Common myeloid progenitor, CD34-positive (primary cell): Measurements from ENCODE around the gene CFAP157.

Experiments
- CTCF ChIA-PET: fragments of 350-600 bp; sonication (Branson Sonifier 250); formaldehyde crosslinking; loops from one replicate; lab custom pipeline; 2021; ENCODE audit warnings: antibody characterized with exemption; lab: Charles Lee
- POLR2A ChIA-PET: fragments of 350-600 bp; sonication (Branson Sonifier 250); formaldehyde crosslinking; loops from one replicate; lab custom pipeline; 2021; ENCODE audit warnings: antibody characterized with exemption; lab: Charles Lee
- DNase-seq, 3 donors: peaks; one replicate each; pipeline versions ENCODE4 v3.0.0 to v3.0.0-alpha.2; 2013
- H3K27ac ChIP-seq, 2 experiments: 1 replicate in 1 of 2; 2 replicates in 1 of 2; pipeline ENCODE4 v1.7.0; 2013; ENCODE audit warnings: inconsistent platforms in 2 of 2, low read length in 2 of 2, mild to moderate bottlenecking in 2 of 2, low read depth in 1 of 2, moderate library complexity in 1 of 2; ENCODE audit not compliant: severe bottlenecking in 2 of 2, insufficient read depth in 1 of 2, poor library complexity in 1 of 2
- H3K27me3 ChIP-seq, 5 experiments: replicated peaks in 2 of 5; 1 replicate in 3 of 5; 2 replicates in 2 of 5; pipeline versions ENCODE4 v1.6.1 to v1.7.0; 2013; ENCODE audit warnings: low read length in 4 of 5, mild to moderate bottlenecking in 2 of 5, moderate library complexity in 2 of 5, inconsistent platforms in 1 of 5; ENCODE audit not compliant: insufficient read depth in 5 of 5, control insufficient read depth in 4 of 5
- H3K36me3 ChIP-seq, 4 experiments: 1 replicate in 2 of 4; 2 replicates in 2 of 4; pipeline versions ENCODE4 v1.6.1 to v1.7.0; 2013; ENCODE audit warnings: low read length in 3 of 4, control low read depth in 1 of 4, mild to moderate bottlenecking in 1 of 4; ENCODE audit not compliant: control insufficient read depth in 4 of 4, insufficient read depth in 4 of 4
- H3K4me1 ChIP-seq, 4 experiments: 1 replicate in 3 of 4; 2 replicates in 1 of 4; pipeline versions ENCODE4 v1.6.1 to v1.7.1; 2013; ENCODE audit warnings: low read length in 3 of 4, mild to moderate bottlenecking in 3 of 4, control low read depth in 1 of 4, inconsistent platforms in 1 of 4, moderate library complexity in 1 of 4; ENCODE audit not compliant: control insufficient read depth in 4 of 4, insufficient read depth in 4 of 4; ENCODE audit errors: control extremely low read depth in 1 of 4
- H3K4me3 ChIP-seq, 7 experiments: 1 replicate in 4 of 7; 2 replicates in 3 of 7; pipeline versions ENCODE4 v1.5.1 to v1.7.0; 2013; ENCODE audit warnings: mild to moderate bottlenecking in 7 of 7, low read length in 6 of 7, moderate library complexity in 6 of 7, inconsistent platforms in 2 of 7, low read depth in 2 of 7, control low read depth in 1 of 7; ENCODE audit not compliant: insufficient read depth in 4 of 7, control insufficient read depth in 1 of 7; ENCODE audit errors: extremely low read depth in 1 of 7
- H3K9me3 ChIP-seq, 5 experiments: 1 replicate in 4 of 5; 2 replicates in 1 of 5; pipeline versions ENCODE4 v1.6.1 to v1.7.1; 2013; ENCODE audit warnings: low read length in 4 of 5, mild to moderate bottlenecking in 2 of 5, inconsistent platforms in 1 of 5, low read depth in 1 of 5, moderate library complexity in 1 of 5; ENCODE audit not compliant: control insufficient read depth in 4 of 5, insufficient read depth in 2 of 5; ENCODE audit errors: control extremely low read depth in 1 of 5
- WGBS: methylation state at CpG from one replicate; pipeline ENCODE4 v1.1.5; 2013; ENCODE audit not compliant: insufficient coverage; 5-methylcytosine and 5-hydroxymethylcytosine counted together

Gene CFAP157

GRCh38 chr9:127724012-127724411, 17.2 kb downstream of the CFAP157 start:
- Histone ChIP-seq H3K27me3 (peaks cover 0 to 1% (median 0%) of the 10 kb centered on the region in 5 experiments), H3K4me3 (no peak overlapping the region), H3K9me3 (no peaks in the 10 kb centered on the region), H3K4me1 (peaks cover 0 to 5% (median 4%) of the 10 kb centered on the region in 4 experiments), H3K27ac (no peak overlapping the region), H3K36me3 (no peaks in the 10 kb centered on the region)
- ChIA-PET POLR2A (interaction anchor here (0.6 to 1.3 kb wide), 2 partner anchors 9 to 11 kb away, joined by 3 to 4 read pairs; partner anchors contain the start of genes PTRH1 and TOR2A), CTCF (interaction anchor here (1.0 kb wide), 1 partner anchor 11 kb away, joined by 3 read pairs; the partner anchor contains the start of gene TOR2A)
- DNase-seq = no peak
- WGBS = 90% methylated on average over 23 of the region's 23 CpGs

GRCh38 chr9:127726871-127727270, 20.1 kb downstream of the CFAP157 start:
- H3K36me3 ChIP-seq = peaks cover 0 to 12% (median 2%) of the 10 kb centered on the region in 4 experiments
- POLR2A ChIA-PET = no interaction called here
- peaks cover 0 to 5% (median 2%) of the 10 kb centered on the region in 4 experiments for H3K4me1 ChIP-seq
- H3K27me3 ChIP-seq = peaks cover 0 to 1% (median 0%) of the 10 kb centered on the region in 5 experiments
- DNase-seq = no peak
- H3K4me3 ChIP-seq = no peak overlapping the region
- H3K9me3 ChIP-seq = no peaks in the 10 kb centered on the region
- H3K27ac ChIP-seq = no peak overlapping the region
- CTCF ChIA-PET = interaction anchor here (0.8 to 1.0 kb wide), 2 partner anchors 138 to 139 kb away, joined by 3 read pairs; no protein-coding TSS in a partner anchor
- 98% methylated on average over 6 of the region's 8 CpGs for WGBS

GRCh38 chr9:127728808-127729207, 22.0 kb downstream of the CFAP157 start:
- H3K27me3 ChIP-seq = no peaks in the 10 kb centered on the region
- DNase-seq = no peak
- peaks cover 0 to 16% (median 8%) of the 10 kb centered on the region in 4 experiments for H3K36me3 ChIP-seq
- ChIA-PET CTCF (interaction anchor here (0.6 to 1.5 kb wide), 4 partner anchors 9 to 141 kb away, joined by 3 to 4 read pairs (median 4); no protein-coding TSS in a partner anchor), POLR2A (no interaction called here)
- peaks cover 0 to 6% (median 5%) of the 10 kb centered on the region in 4 experiments for H3K4me1 ChIP-seq
- 93% methylated on average over 7 of the region's 8 CpGs for WGBS
- no peak overlapping the region for H3K27ac ChIP-seq
- H3K4me3 ChIP-seq = no peak overlapping the region
- no peaks in the 10 kb centered on the region for H3K9me3 ChIP-seq

- ChIA-PET CTCF (interaction anchor here (0.6 to 1.5 kb wide), 5 partner anchors 10 to 192 kb away, joined by 3 to 4 read pairs (median 3); no protein-coding TSS in a partner anchor), POLR2A (no interaction called here)
- Histone ChIP-seq H3K36me3 (peaks cover 0 to 16% (median 8%) of the 10 kb centered on the region in 4 experiments), H3K27me3 (no peaks in the 10 kb centered on the region), H3K9me3 (no peaks in the 10 kb centered on the region), H3K4me1 (peaks cover 0 to 13% (median 9%) of the 10 kb centered on the region in 4 experiments), H3K4me3 (no peak overlapping the region), H3K27ac (no peak overlapping the region)
- WGBS = 92% methylated on average over 18 of the region's 18 CpGs
- DNase-seq = no peak
These were observed 22.9 kb downstream of the CFAP157 start for GRCh38 chr9:127729522-127730256.

- POLR2A ChIA-PET = no interaction called here
- no peaks in the 10 kb centered on the region for H3K27me3 ChIP-seq
- CTCF ChIA-PET = interaction anchor here (0.6 to 2.9 kb wide), 3 partner anchors 142 to 191 kb away, joined by 3 to 14 read pairs (median 3); no protein-coding TSS in a partner anchor
- no peak overlapping the region for H3K27ac ChIP-seq
- H3K9me3 ChIP-seq = no peaks in the 10 kb centered on the region
- H3K4me1 ChIP-seq = peaks cover 0 to 13% (median 7%) of the 10 kb centered on the region in 4 experiments
- 100% methylated on average over 6 of the region's 9 CpGs for WGBS
- peaks cover 0 to 16% (median 8%) of the 10 kb centered on the region in 4 experiments for H3K36me3 ChIP-seq
- DNase-seq = no peak
- no peak overlapping the region for H3K4me3 ChIP-seq
These were observed 23.5 kb downstream of the CFAP157 start for GRCh38 chr9:127730262-127730661.

GRCh38 chr9:127730799-127731410, 24.1 kb downstream of the CFAP157 start:
- H3K4me3 ChIP-seq = no peak overlapping the region
- no peak overlapping the region for H3K27ac ChIP-seq
- H3K4me1 ChIP-seq = peaks cover 0 to 18% (median 12%) of the 10 kb centered on the region in 4 experiments
- ChIA-PET CTCF (interaction anchor here (0.6 to 2.9 kb wide), 4 partner anchors 11 to 146 kb away, joined by 3 to 14 read pairs (median 3); partner anchors contain the start of gene PTRH1), POLR2A (no interaction called here)
- peaks cover 0 to 16% (median 8%) of the 10 kb centered on the region in 4 experiments for H3K36me3 ChIP-seq
- no peaks in the 10 kb centered on the region for H3K27me3 ChIP-seq
- H3K9me3 ChIP-seq = no peaks in the 10 kb centered on the region
- 96% methylated on average over 9 of the region's 9 CpGs for WGBS
- DNase-seq = no peak
